ENCODE results near the gene HAGH.
A peak's percentile ranks its signal among the peaks of the same experiment; 100 is the strongest.

The HAGH gene

GRCh38 chr16:1826691-1827573 is at the start of gene HAGH, which contains the start of gene FAHD1 (continued):
- TF ChIP-seq ZNF747 (tag by site-specific recombination; IDR thresholded peaks at IDR 0.05) (no peak), TRIM28 (IDR thresholded peaks at IDR 0.05; ENCODE audit: borderline replicate concordance, low read length) (no peak), PATZ1 (tag by site-specific recombination; IDR thresholded peaks at IDR 0.05) (peak; percentile 90), BCL11A (tag by site-specific recombination; IDR thresholded peaks at IDR 0.05; ENCODE audit: low read depth) (no peak), YY1 (tag by site-specific recombination; IDR thresholded peaks at IDR 0.05) (peak; percentile 99), ZNF677 (tag by site-specific recombination; IDR thresholded peaks at IDR 0.05) (no peak), ZNF350 (tag by site-specific recombination; IDR thresholded peaks at IDR 0.05) (no peak), ZNF394 (tag by site-specific recombination; IDR thresholded peaks at IDR 0.05; ENCODE audit: borderline replicate concordance) (peak; percentile 74; the same call in 1 of the 2 replicates), ZNF580 (tag by site-specific recombination; IDR thresholded peaks at IDR 0.05) (peak; percentile 95), ZFP69B (tag by site-specific recombination; IDR thresholded peaks at IDR 0.05) (peak; percentile 90), PRDM1 (tag by site-specific recombination; IDR thresholded peaks at IDR 0.05) (no peak), ZNF302 (tag by site-specific recombination; IDR thresholded peaks at IDR 0.05; ENCODE audit: low read depth) (no peak), ZNF701 (tag by site-specific recombination; IDR thresholded peaks at IDR 0.05) (no peak), KLF17 (tag by site-specific recombination; IDR thresholded peaks at IDR 0.05) (peak; percentile 97), ZBTB6 (tag by site-specific recombination; IDR thresholded peaks at IDR 0.05) (peak; percentile 50; the same call in 1 of the 2 replicates), SCRT1 (tag by site-specific recombination; IDR thresholded peaks at IDR 0.05; ENCODE audit: borderline replicate concordance) (peak; percentile 54; the same call in 1 of the 2 replicates), ZNF843 (tag by site-specific recombination; IDR thresholded peaks at IDR 0.05) (peak; percentile 88), ZNF654 (tag by site-specific recombination; IDR thresholded peaks at IDR 0.05; ENCODE audit: low read depth) (no peak), PRDM2 (tag by site-specific recombination; IDR thresholded peaks at IDR 0.05; ENCODE audit: borderline replicate concordance) (0 out of 2 replicates have a peak, but pooled peaks have one; percentile 69), ZNF610 (tag by site-specific recombination; IDR thresholded peaks at IDR 0.05; ENCODE audit: borderline replicate concordance) (peak; percentile 92), ZNF530 (tag by site-specific recombination; IDR thresholded peaks at IDR 0.05; ENCODE audit: low read depth) (no peak), ZNF280C (tag by site-specific recombination; IDR thresholded peaks at IDR 0.05) (no peak), ZBTB7A (tag by site-specific recombination; IDR thresholded peaks at IDR 0.05; ENCODE audit: low read depth) (0 out of 2 replicates have a peak, but pooled peaks have one; percentile 83), ZNF473 (tag by site-specific recombination; IDR thresholded peaks at IDR 0.05) (no peak)

Data from HEK293 (cell line).